Glutamatergic neuron (in vitro differentiated cells): ENCODE measurements around the gene PRR23B. TPM values are rescaled to one million over a fixed set of nuclear protein-coding genes. Genes with fewer than 3 reads are reported as not detected.

Experiments used
- DNase-seq: peaks from one replicate; pipeline ENCODE4 v3.0.0; 2022
- H3K27ac Mint-ChIP-seq: one replicate; pipeline ENCODE4 v1.8.0; 2020; ENCODE audit warnings: mild to moderate bottlenecking, mixed read lengths, inconsistent platforms; ENCODE audit not compliant: unreplicated experiment
- H3K27me3 Mint-ChIP-seq: one replicate; pipeline ENCODE4 v1.8.0; 2020; ENCODE audit warnings: mild to moderate bottlenecking, moderate library complexity, mixed read lengths, inconsistent platforms; ENCODE audit not compliant: unreplicated experiment
- H3K36me3 Mint-ChIP-seq: one replicate; pipeline ENCODE4 v1.8.0; 2020; ENCODE audit warnings: mild to moderate bottlenecking, mixed read lengths, inconsistent platforms; ENCODE audit not compliant: unreplicated experiment
- H3K4me1 Mint-ChIP-seq: one replicate; pipeline ENCODE4 v1.8.0; 2020; ENCODE audit warnings: mild to moderate bottlenecking, low read depth, mixed read lengths, inconsistent platforms; ENCODE audit not compliant: unreplicated experiment
- H3K4me3 Mint-ChIP-seq: one replicate; pipeline ENCODE4 v1.8.0; 2020; ENCODE audit warnings: mild to moderate bottlenecking, mixed read lengths, inconsistent platforms; ENCODE audit not compliant: unreplicated experiment
- H3K9me3 Mint-ChIP-seq: one replicate; pipeline ENCODE4 v1.8.0; 2020; ENCODE audit warnings: mild to moderate bottlenecking, moderate library complexity, mixed read lengths, inconsistent platforms; ENCODE audit not compliant: unreplicated experiment
- total RNA-seq: library from RNA; stranded (reverse); fragmentation: NEBNext Ultra II Directional; extraction: Animal tissue kit (Norgen Biotek cat#: 25700); gene quantifications from one replicate; pipeline ENCODE4 v1.2.1, GENCODE V29; 2021; ENCODE audit not compliant: unreplicated experiment
- TF ChIP-seq, protein P1 (sequence below): fragments of 200-600 bp; sonication (generic); IDR thresholded peaks from one replicate; pipeline ENCODE4 v1.5.0; 2021; ENCODE audit not compliant: partially characterized antibody, unreplicated experiment

PRR23B gene
- total RNA-seq, 1 donor from 2014 or later, result not detected

DNA sequence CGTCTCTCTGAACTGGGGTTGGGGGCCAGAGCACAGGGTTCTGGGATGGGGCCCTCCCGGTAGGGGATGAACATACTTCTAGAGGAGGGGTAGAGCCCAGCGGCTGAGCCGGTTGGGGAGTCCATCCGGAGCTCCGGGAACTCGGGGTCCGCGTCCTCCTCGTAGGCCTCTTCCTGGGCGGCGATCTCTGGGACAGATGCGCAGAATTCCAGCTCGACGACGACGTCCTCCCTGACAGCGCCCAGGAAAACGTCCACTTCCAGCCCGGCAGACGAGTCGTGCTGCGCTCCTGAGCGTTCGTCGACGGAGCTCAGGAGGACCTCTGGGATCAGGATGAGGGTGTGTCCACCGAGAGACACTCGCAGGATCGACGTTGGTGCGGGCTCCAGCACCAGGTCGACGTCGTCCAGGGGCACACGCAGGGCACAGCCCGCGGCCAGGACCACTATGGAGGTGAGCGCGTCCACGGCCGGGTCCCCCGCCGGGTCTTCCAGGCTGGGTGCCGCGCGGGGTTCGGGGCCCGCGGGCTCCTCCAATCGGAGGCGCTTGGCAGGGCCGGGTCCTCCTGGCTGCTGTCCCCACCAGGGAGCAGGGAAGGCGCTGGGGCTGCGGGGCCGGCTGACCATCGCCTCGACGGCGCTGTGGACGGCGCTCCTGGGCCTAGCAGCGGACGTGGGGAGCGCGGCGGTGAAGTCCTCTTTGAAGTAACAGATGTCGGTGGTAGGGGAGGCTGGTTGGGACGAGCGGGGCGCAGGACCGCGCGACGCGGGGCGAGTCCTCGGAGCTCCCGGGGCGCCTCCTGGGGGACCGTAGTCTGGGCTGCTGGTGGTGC is 474 bp downstream of the PRR23B start:
- H3K27me3 Mint-ChIP-seq, result no peaks in the 10 kb centered on the region
- no peak overlapping the region for H3K27ac Mint-ChIP-seq
- no peak for DNase-seq
- peaks cover 6% of the 10 kb centered on the region for H3K36me3 Mint-ChIP-seq
- no peak overlapping the region for H3K4me3 Mint-ChIP-seq
- no peaks in the 10 kb centered on the region for H3K4me1 Mint-ChIP-seq
- H3K9me3 Mint-ChIP-seq, result no peaks in the 10 kb centered on the region
- TF ChIP-seq, protein P1, sequence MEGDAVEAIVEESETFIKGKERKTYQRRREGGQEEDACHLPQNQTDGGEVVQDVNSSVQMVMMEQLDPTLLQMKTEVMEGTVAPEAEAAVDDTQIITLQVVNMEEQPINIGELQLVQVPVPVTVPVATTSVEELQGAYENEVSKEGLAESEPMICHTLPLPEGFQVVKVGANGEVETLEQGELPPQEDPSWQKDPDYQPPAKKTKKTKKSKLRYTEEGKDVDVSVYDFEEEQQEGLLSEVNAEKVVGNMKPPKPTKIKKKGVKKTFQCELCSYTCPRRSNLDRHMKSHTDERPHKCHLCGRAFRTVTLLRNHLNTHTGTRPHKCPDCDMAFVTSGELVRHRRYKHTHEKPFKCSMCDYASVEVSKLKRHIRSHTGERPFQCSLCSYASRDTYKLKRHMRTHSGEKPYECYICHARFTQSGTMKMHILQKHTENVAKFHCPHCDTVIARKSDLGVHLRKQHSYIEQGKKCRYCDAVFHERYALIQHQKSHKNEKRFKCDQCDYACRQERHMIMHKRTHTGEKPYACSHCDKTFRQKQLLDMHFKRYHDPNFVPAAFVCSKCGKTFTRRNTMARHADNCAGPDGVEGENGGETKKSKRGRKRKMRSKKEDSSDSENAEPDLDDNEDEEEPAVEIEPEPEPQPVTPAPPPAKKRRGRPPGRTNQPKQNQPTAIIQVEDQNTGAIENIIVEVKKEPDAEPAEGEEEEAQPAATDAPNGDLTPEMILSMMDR, result no peak

GRCh38 chr3:139016430-139017048 is 4.2 kb downstream of the PRR23B start:
- H3K4me3 Mint-ChIP-seq, result no peak overlapping the region
- no peak overlapping the region for H3K27ac Mint-ChIP-seq
- no peak for DNase-seq
- peaks cover 6% of the 10 kb centered on the region for H3K36me3 Mint-ChIP-seq
- H3K4me1 Mint-ChIP-seq, result no peaks in the 10 kb centered on the region
- peaks cover 5% of the 10 kb centered on the region for H3K9me3 Mint-ChIP-seq
- TF ChIP-seq, protein P1, result no peak
- H3K27me3 Mint-ChIP-seq, result no peaks in the 10 kb centered on the region

GRCh38 chr3:139006051-139006716 is 14.5 kb downstream of the PRR23B start, which contains the start of gene PRR23A:
Gene PRR23A, minus strand, starts transcription at chr3:139006268. Its CDS starts 0 bp downstream, at chr3:139006268.
- Mint-ChIP-seq H3K4me1 (no peaks in the 10 kb centered on the region), H3K27me3 (no peaks in the 10 kb centered on the region), H3K9me3 (peaks cover 5% of the 10 kb centered on the region), H3K4me3 (no peak within 1 kb of the TSS), H3K27ac (no peak within 1 kb of the TSS), H3K36me3 (peaks cover 13% of the 10 kb centered on the region)
- TF ChIP-seq, protein P1, result no peak
- DNase-seq, result no peak

GRCh38 chr3:139005356-139005993 is 15.3 kb downstream of the PRR23B start:
- peaks cover 13% of the 10 kb centered on the region for H3K36me3 Mint-ChIP-seq
- no peaks in the 10 kb centered on the region for H3K27me3 Mint-ChIP-seq
- TF ChIP-seq, protein P1, result no peak
- H3K4me1 Mint-ChIP-seq, result no peaks in the 10 kb centered on the region
- no peak overlapping the region for H3K4me3 Mint-ChIP-seq
- peaks cover 5% of the 10 kb centered on the region for H3K9me3 Mint-ChIP-seq
- H3K27ac Mint-ChIP-seq, result no peak overlapping the region
- DNase-seq, result no peak
